Measurements from ENCODE around the gene ASXL1. TPM values are rescaled to one million over a fixed set of nuclear protein-coding genes. Genes with fewer than 3 reads are reported as not detected.
A peak's percentile ranks its signal among the peaks of the same experiment; 100 is the strongest.

ASXL1 gene
- total and polyA plus RNA-seq, 4 experiments from 2014 or later = 8.8 to 127 (median 73.1) TPM

DNA sequence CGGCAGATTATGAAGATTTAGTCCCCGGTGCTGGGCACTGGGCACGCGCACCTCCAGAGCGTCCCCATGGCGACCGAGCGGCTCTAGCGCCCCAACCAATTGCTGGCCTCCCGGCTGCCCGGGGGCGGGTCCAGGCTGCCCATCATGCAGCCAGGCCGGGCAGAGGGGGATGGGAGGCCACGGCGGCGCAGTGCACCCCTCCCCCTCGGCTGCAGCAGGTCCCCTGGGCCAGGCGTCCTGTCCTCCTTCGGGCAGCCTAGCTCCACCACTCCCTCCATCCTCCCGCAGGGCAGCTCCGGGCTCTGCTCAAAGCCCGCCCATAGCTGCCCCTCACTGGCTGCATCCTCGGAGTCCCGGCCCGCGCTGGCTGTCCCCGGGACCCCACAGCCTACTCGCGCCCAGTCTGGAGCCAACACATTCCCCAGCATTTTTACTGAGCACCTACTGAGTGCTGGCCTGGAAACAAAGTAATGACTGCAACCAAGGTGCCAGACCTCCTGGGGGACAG lies 99.4 kb downstream of the ASXL1 start:
- no peak overlapping the region for H3K27ac ChIP-seq (ENCODE audit: low read depth, low read length)
- H3K4me1 ChIP-seq (ENCODE audit: insufficient read depth, low read length) = no peaks in the 10 kb centered on the region
- ChIA-PET POLR2A (ENCODE audit: partially characterized antibody) (interaction anchor here (0.7 kb wide), 1 partner anchor 23 kb away, joined by 3 read pairs; no protein-coding TSS in a partner anchor), CTCF (ENCODE audit: partially characterized antibody) (no interaction called here)
- H3K4me1 Mint-ChIP-seq = peaks cover 0 to 7% (median under 1%) of the 10 kb centered on the region in 4 donors
- no peaks in the 10 kb centered on the region for H3K27me3 Mint-ChIP-seq
- H3K9me3 Mint-ChIP-seq = peaks cover 0 to 5% (median 0%) of the 10 kb centered on the region in 8 donors
- no peak overlapping the region for H3K4me3 ChIP-seq (ENCODE audit: low read length in 2 of 2)
- H3K36me3 ChIP-seq (ENCODE audit: insufficient read depth, low read length) = peaks cover 41% of the 10 kb centered on the region
- H3K36me3 Mint-ChIP-seq = peaks cover 6 to 44% of the 10 kb centered on the region in 2 donors
- no peaks in the 10 kb centered on the region for H3K27me3 ChIP-seq (ENCODE audit: insufficient read depth, low read length)
- H3K27ac Mint-ChIP-seq = peak overlapping the region in 3 of 7 donors; percentile 62 to 80 (median 64)
- DNase-seq = no peak
- no peaks in the 10 kb centered on the region for H3K9me3 ChIP-seq (ENCODE audit: control insufficient read depth in 1 of 2, low read length in 2 of 2)
- intact Hi-C loops (cut with micrococcal nuclease) = no loop called here
- no peak overlapping the region for H3K4me3 Mint-ChIP-seq

- ChIA-PET CTCF (ENCODE audit: partially characterized antibody) (no interaction called here), POLR2A (ENCODE audit: partially characterized antibody) (interaction anchor here (0.6 to 0.7 kb wide), 2 partner anchors 23 to 63 kb away, joined by 3 to 4 read pairs; no protein-coding TSS in a partner anchor)
- intact Hi-C loops (cut with micrococcal nuclease) = no loop called here
- Mint-ChIP-seq H3K9me3 (peaks cover 0 to 3% (median 0%) of the 10 kb centered on the region in 8 donors), H3K4me1 (peaks cover 0 to 7% (median under 1%) of the 10 kb centered on the region in 4 donors), H3K36me3 (peaks cover 4 to 38% of the 10 kb centered on the region in 2 donors), H3K27me3 (no peaks in the 10 kb centered on the region), H3K4me3 (peak overlapping the region in 1 of 8 donors; percentile 18), H3K27ac (peak overlapping the region in 5 of 7 donors; percentile 43 to 80 (median 65))
- Histone ChIP-seq H3K4me3 (ENCODE audit: low read length in 2 of 2) (no peak overlapping the region), H3K36me3 (ENCODE audit: insufficient read depth, low read length) (peaks cover 34% of the 10 kb centered on the region), H3K9me3 (ENCODE audit: control insufficient read depth in 1 of 2, low read length in 2 of 2) (no peaks in the 10 kb centered on the region), H3K27ac (ENCODE audit: low read depth, low read length) (no peak overlapping the region), H3K27me3 (ENCODE audit: insufficient read depth, low read length) (no peaks in the 10 kb centered on the region), H3K4me1 (ENCODE audit: insufficient read depth, low read length) (no peaks in the 10 kb centered on the region)
- DNase-seq = no peak
Measured at GRCh38 chr20:32458061-32458836, 100.1 kb downstream of the ASXL1 start.

- Mint-ChIP-seq H3K4me3 (no peak overlapping the region), H3K36me3 (peaks cover 4 to 35% of the 10 kb centered on the region in 2 donors), H3K27me3 (no peaks in the 10 kb centered on the region), H3K4me1 (peaks cover 0 to 7% (median under 1%) of the 10 kb centered on the region in 4 donors), H3K27ac (peak overlapping the region in 5 of 7 donors; percentile 6 to 80 (median 65)), H3K9me3 (peaks cover 0 to 2% (median 0%) of the 10 kb centered on the region in 8 donors)
- peaks cover 28% of the 10 kb centered on the region for H3K36me3 ChIP-seq (ENCODE audit: insufficient read depth, low read length)
- no peak overlapping the region for H3K4me3 ChIP-seq (ENCODE audit: low read length in 2 of 2)
- no peaks in the 10 kb centered on the region for H3K9me3 ChIP-seq (ENCODE audit: control insufficient read depth in 1 of 2, low read length in 2 of 2)
- ChIA-PET CTCF (ENCODE audit: partially characterized antibody) (no interaction called here), POLR2A (ENCODE audit: partially characterized antibody) (interaction anchor here (0.6 kb wide), 1 partner anchor 62 kb away, joined by 4 read pairs; no protein-coding TSS in a partner anchor)
- no peak overlapping the region for H3K27ac ChIP-seq (ENCODE audit: low read depth, low read length)
- no peaks in the 10 kb centered on the region for H3K27me3 ChIP-seq (ENCODE audit: insufficient read depth, low read length)
- intact Hi-C loops (cut with micrococcal nuclease) = no loop called here
- DNase-seq = no peak
- no peaks in the 10 kb centered on the region for H3K4me1 ChIP-seq (ENCODE audit: insufficient read depth, low read length)
Measured at GRCh38 chr20:32458837-32459220, 100.7 kb downstream of the ASXL1 start.

- Histone ChIP-seq H3K27me3 (ENCODE audit: insufficient read depth, low read length) (no peaks in the 10 kb centered on the region), H3K4me1 (ENCODE audit: insufficient read depth, low read length) (no peaks in the 10 kb centered on the region), H3K4me3 (ENCODE audit: low read length in 2 of 2) (no peak overlapping the region), H3K36me3 (ENCODE audit: insufficient read depth, low read length) (peaks cover 14% of the 10 kb centered on the region), H3K27ac (ENCODE audit: low read depth, low read length) (no peak overlapping the region), H3K9me3 (ENCODE audit: control insufficient read depth in 1 of 2, low read length in 2 of 2) (no peaks in the 10 kb centered on the region)
- H3K27ac Mint-ChIP-seq = peak overlapping the region in 3 of 7 donors; percentile 46 to 67 (median 55)
- no peaks in the 10 kb centered on the region for H3K27me3 Mint-ChIP-seq
- intact Hi-C loops (cut with micrococcal nuclease) = no loop called here
- peaks cover 0 to 7% (median under 1%) of the 10 kb centered on the region in 4 donors for H3K4me1 Mint-ChIP-seq
- H3K36me3 Mint-ChIP-seq = peaks cover 0 to 34% of the 10 kb centered on the region in 2 donors
- no peak for DNase-seq
- H3K4me3 Mint-ChIP-seq = no peak overlapping the region
- ChIA-PET CTCF (ENCODE audit: partially characterized antibody) (interaction anchor here (1.2 kb wide), 1 partner anchor 212 kb away, joined by 3 read pairs; no protein-coding TSS in a partner anchor), POLR2A (ENCODE audit: partially characterized antibody) (interaction anchor here (0.5 to 1.5 kb wide), 2 partner anchors 17 to 1392 kb away, joined by 3 to 4 read pairs; no protein-coding TSS in a partner anchor)
- peaks cover 0 to 2% (median 0%) of the 10 kb centered on the region in 8 donors for H3K9me3 Mint-ChIP-seq
Measured at GRCh38 chr20:32460231-32460630, 102.1 kb downstream of the ASXL1 start.

DNA sequence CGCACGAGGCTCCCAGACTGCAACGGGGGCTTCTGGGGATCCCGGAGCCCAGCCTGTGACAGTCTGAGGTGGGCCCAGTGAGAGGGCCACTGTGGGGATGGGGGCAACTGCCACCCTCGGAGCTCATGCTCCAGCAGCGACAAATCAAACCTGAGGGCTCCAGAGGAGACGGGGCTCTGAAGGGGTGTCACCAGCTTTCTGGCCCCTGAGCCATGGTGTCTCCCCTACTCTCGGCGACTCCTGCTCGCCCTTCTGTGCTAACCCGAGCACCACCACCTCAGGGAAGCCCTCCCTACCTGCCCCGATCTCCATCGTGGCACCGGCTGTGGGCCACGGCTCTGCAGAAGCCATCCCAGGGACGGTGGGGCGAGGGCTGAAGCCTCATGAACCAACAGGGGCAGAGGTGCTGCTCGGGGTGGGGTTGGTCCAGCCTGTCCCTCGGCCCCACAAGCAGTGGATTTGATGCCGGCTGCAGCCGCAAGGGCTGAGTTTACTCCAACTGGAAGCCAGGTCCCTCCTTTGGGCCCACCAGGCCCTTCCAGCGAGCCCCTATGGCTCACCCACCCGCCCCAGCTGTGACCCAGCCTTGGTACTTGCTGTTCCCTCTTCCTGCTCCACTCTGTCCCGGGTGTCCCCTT lies 102.7 kb downstream of the ASXL1 start:
- H3K4me3 ChIP-seq (ENCODE audit: low read length in 2 of 2) = no peak overlapping the region
- no peak overlapping the region for H3K27ac ChIP-seq (ENCODE audit: low read depth, low read length)
- H3K9me3 ChIP-seq (ENCODE audit: control insufficient read depth in 1 of 2, low read length in 2 of 2) = no peaks in the 10 kb centered on the region
- ChIA-PET POLR2A (ENCODE audit: partially characterized antibody) (interaction anchor here (0.5 to 1.5 kb wide), 4 partner anchors 17 to 1391 kb away, joined by 3 to 4 read pairs (median 3); no protein-coding TSS in a partner anchor), CTCF (ENCODE audit: partially characterized antibody) (interaction anchor here (0.6 kb wide), 1 partner anchor 235 kb away, joined by 3 read pairs; no protein-coding TSS in a partner anchor)
- Mint-ChIP-seq H3K4me1 (peaks cover 0 to 7% (median under 1%) of the 10 kb centered on the region in 4 donors), H3K9me3 (peaks cover 0 to 2% (median 0%) of the 10 kb centered on the region in 8 donors), H3K27ac (no peak overlapping the region), H3K36me3 (peaks cover 0 to 32% of the 10 kb centered on the region in 2 donors), H3K27me3 (no peaks in the 10 kb centered on the region), H3K4me3 (no peak overlapping the region)
- no peaks in the 10 kb centered on the region for H3K27me3 ChIP-seq (ENCODE audit: insufficient read depth, low read length)
- H3K36me3 ChIP-seq (ENCODE audit: insufficient read depth, low read length) = peaks cover 10% of the 10 kb centered on the region
- H3K4me1 ChIP-seq (ENCODE audit: insufficient read depth, low read length) = no peaks in the 10 kb centered on the region
- no peak for DNase-seq
- intact Hi-C loops (cut with micrococcal nuclease) = no loop called here

DNA sequence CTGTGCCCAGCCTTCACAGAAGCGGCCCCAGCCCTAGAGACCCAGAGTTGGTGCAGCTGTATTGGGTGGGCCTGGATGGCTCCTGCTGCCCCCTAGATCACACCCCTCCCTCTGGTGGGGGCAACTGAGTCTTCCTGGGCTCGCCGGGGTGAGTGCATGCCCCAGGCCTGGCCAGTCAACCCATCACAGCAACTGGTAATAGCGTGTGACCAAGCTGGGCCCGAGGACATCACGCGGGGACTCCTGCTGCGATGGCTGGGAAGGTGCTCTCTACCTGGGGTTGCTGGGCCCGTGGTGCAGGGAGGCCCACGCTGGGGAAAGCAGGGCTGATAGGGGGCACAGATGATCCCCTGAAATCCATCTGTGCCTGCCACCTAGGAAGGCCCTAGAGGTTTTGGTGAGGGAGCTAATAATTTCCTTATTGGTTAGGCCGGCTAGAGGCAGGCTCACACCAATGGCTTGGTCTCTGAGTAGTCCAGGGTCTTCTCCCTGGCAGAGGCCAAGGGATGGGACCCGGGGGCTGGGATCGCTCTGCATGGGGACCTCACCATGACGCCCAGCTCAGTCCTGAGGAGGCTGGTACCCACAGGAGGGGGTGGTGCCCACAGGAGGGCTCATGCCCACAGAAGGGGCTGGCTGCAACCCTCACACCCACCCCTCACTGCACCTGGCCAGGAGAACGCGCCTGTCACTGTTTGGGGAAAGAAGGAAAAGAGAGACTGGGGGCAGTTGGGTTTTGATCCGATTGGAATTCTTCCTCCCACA lies 103.9 kb downstream of the ASXL1 start:
- no peak overlapping the region for H3K27ac ChIP-seq (ENCODE audit: low read depth, low read length)
- H3K9me3 Mint-ChIP-seq = peaks cover 0 to 2% (median 0%) of the 10 kb centered on the region in 8 donors
- ChIA-PET POLR2A (ENCODE audit: partially characterized antibody) (interaction anchor here (0.9 to 1.5 kb wide), 2 partner anchors 16 to 18 kb away, joined by 3 to 4 read pairs; no protein-coding TSS in a partner anchor), CTCF (ENCODE audit: partially characterized antibody) (no interaction called here)
- H3K36me3 Mint-ChIP-seq = peaks cover 0 to 30% of the 10 kb centered on the region in 2 donors
- DNase-seq = no peak
- H3K4me1 Mint-ChIP-seq = peaks cover 0 to 7% (median under 1%) of the 10 kb centered on the region in 4 donors
- no peaks in the 10 kb centered on the region for H3K4me1 ChIP-seq (ENCODE audit: insufficient read depth, low read length)
- H3K27ac Mint-ChIP-seq = peak overlapping the region in 4 of 7 donors; percentile 32 to 78 (median 66)
- no peaks in the 10 kb centered on the region for H3K9me3 ChIP-seq (ENCODE audit: control insufficient read depth in 1 of 2, low read length in 2 of 2)
- H3K27me3 Mint-ChIP-seq = no peaks in the 10 kb centered on the region
- no peak overlapping the region for H3K4me3 Mint-ChIP-seq
- peaks cover 4% of the 10 kb centered on the region for H3K36me3 ChIP-seq (ENCODE audit: insufficient read depth, low read length)
- intact Hi-C loops (cut with micrococcal nuclease) = no loop called here
- H3K27me3 ChIP-seq (ENCODE audit: insufficient read depth, low read length) = no peaks in the 10 kb centered on the region
- H3K4me3 ChIP-seq (ENCODE audit: low read length in 2 of 2) = no peak overlapping the region

All from CD4-positive, alpha-beta memory T cell (primary cell).